Stimulated activated CD8-positive, alpha-beta memory T cell treated with anti-CD3 and anti-CD28 coated beads, Interleukin-4, amount 100 ng/mL, for 48 hours (primary cell): Measurements from ENCODE around the gene MINPP1.
"Not testable (repeated sequence)": the region's sequence is repeated elsewhere in the genome, so short reads cannot be mapped to it uniquely, and the experiment has no call there.

Experiments used
- DNase-seq: peaks from one replicate; pipeline ENCODE4 v3.0.0-alpha.2; 2020

Gene MINPP1

DNA sequence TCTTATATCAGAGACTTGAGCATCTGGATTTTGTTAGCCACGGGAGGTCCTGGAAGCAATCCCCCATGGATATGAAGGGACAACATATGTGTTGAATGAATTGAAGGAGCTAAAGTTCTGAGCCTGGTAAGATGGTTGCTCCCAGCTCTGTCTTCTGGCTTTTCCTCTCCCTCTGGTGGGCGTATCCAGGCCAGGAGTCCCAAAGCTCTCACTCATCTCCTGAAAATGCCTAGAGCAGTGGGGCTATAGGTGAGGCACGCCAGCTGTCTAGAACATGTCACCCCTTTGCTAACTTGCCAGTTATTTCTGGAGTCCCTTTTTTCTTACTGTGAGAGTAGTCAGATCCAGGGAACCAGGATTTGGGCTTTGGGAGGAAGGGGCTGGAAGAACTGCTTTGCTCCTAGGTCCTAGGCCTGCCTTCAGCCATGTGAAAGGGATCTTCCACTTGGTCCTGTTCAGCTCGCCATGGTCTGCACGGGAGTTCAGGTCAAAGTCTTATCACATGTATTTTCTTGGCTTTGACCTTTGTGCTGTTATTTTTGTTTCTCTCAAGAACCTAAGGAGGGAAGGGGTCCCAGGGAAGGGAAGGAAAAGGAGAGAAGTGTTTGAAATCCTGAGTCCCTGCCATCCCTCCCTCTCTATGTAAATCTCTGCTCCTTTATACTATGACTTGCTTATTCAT, 73.6 kb downstream of the MINPP1 start:
- DNase-seq: no peak

GRCh38 chr10:87578842-87579401, 74.2 kb downstream of the MINPP1 start:
- no peak for DNase-seq

- no peak for DNase-seq
Measured at GRCh38 chr10:87579563-87579962, 74.9 kb downstream of the MINPP1 start.

- DNase-seq: no peak
Measured at GRCh38 chr10:87580016-87580415, 75.3 kb downstream of the MINPP1 start.

GRCh38 chr10:87585565-87586514, 81.1 kb downstream of the MINPP1 start:
- no peak for DNase-seq

- no peak for DNase-seq
Measured at GRCh38 chr10:87589645-87590051, 85.0 kb downstream of the MINPP1 start.

- DNase-seq: no peak
Measured at GRCh38 chr10:87590705-87591588, 86.3 kb downstream of the MINPP1 start.

DNA sequence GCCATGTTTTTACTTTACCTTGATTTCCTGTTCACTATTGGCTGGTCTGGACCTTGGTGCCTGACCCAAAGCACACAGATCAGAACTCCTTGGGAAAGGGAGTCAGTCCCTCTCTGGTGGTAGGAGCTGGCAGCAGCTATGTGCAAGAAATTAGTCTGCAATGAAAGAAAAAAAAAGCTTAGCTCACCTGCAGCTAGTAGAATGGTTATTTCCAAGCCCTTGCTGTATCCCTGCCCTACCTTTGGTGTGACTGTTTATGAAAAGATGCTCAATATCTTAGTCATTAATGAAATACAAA, 86.8 kb downstream of the MINPP1 start:
- no peak for DNase-seq

DNA sequence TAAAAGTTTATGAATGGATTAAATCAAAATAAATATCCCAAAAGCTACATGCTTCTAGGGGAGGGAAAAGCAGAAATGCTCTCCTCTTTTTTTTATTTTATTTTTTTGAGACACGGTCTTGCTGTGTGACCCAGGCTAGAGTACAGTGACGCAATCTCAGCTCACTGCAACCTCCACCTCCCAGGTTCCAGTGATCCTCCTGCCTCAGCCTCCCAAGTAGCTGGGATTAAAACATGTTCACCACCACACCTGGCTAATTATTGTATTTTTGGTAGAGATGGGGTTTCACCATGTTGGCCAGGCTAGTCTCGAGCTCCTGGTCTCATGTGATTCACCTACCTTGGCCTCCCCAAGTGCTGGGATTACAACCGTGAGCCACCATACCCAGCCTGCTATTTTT, 88.2 kb downstream of the MINPP1 start:
- not testable (repeated sequence) for DNase-seq

- DNase-seq: no peak
Measured at GRCh38 chr10:87593702-87594101, 89.0 kb downstream of the MINPP1 start.

- no peak for DNase-seq
Measured at GRCh38 chr10:87594181-87594580, 89.5 kb downstream of the MINPP1 start.

DNA sequence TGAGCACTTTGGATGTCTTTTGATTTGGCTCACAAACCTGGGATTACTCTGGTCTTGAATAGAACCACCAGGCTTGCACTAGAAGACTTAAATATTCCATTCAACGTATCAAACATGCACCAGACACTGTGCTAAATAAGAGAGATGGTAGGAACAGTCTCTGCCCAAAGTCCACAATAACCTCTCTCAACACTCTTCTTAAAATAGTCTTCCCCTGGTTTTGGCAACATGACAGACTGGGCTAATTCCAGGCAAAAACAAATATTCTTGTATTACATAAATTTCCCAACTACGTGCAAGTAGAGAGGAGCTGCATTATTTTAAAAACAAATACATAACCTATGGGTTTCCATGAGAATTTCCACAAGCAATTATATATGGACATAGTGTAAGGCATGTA, 90.2 kb downstream of the MINPP1 start:
- no peak for DNase-seq

GRCh38 chr10:87596351-87596750, 91.7 kb downstream of the MINPP1 start:
- DNase-seq: no peak

- no peak for DNase-seq
Measured at GRCh38 chr10:87598700-87599099, 94.0 kb downstream of the MINPP1 start.

- DNase-seq: no peak
Measured at GRCh38 chr10:87600581-87600980, 95.9 kb downstream of the MINPP1 start.
